Measurements from ENCODE around the gene KCNQ2. TPM values are rescaled to one million over a fixed set of nuclear protein-coding genes. Genes with fewer than 3 reads are reported as not detected.

The KCNQ2 gene
- total and polyA plus RNA-seq, 10 of the 15 experiments (the other 5 are each of a cell fraction or from before 2014, with no cell fraction given) = 0.06 to 0.49 (median 0.26) TPM; not detected in 7

DNA sequence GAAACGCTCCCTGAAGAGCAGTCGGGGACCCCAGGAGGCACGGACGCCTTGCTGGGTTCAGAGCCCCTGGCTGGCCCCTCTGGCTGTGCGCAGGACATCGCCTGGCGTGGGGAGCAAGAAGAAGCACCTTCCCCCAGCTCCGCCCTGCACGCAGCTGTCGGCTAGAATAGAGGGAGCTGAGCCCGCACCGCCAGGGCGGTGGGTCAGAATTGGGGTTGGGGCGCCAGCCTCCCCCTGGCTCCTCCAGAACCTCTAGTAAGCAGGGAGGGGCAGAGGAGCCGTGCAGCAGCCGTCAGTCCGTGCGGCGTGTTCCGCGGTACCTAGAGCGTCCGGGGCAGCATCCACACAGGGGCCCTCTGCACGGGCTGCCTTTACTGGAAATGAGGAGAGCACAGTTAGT is 53.2 kb downstream of the KCNQ2 start:
- TF ChIP-seq, protein P1, sequence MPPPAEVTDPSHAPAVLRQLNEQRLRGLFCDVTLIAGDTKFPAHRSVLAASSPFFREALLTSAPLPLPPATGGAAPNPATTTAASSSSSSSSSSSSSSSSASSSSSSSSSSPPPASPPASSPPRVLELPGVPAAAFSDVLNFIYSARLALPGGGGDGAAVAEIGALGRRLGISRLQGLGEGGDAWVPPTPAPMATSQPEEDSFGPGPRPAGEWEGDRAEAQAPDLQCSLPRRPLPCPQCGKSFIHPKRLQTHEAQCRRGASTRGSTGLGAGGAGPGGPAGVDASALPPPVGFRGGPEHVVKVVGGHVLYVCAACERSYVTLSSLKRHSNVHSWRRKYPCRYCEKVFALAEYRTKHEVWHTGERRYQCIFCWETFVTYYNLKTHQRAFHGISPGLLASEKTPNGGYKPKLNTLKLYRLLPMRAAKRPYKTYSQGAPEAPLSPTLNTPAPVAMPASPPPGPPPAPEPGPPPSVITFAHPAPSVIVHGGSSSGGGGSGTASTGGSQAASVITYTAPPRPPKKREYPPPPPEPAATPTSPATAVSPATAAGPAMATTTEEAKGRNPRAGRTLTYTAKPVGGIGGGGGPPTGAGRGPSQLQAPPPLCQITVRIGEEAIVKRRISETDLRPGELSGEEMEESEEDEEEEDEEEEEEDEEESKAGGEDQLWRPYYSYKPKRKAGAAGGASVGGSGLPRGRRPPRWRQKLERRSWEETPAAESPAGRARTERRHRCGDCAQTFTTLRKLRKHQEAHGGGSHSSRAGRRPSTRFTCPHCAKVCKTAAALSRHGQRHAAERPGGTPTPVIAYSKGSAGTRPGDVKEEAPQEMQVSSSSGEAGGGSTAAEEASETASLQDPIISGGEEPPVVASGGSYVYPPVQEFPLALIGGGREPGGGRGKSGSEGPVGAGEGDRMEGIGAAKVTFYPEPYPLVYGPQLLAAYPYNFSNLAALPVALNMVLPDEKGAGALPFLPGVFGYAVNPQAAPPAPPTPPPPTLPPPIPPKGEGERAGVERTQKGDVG (CRISPR knock-in tag; IDR thresholded peaks at IDR 0.05) = no peak
- TF ChIP-seq GABPA (IDR thresholded peaks at IDR 0.05; ENCODE audit: low read depth) (no peak), IKZF1 (conservative IDR thresholded peaks at IDR 0.05) (no peak), BCL11A (IDR thresholded peaks at IDR 0.05; ENCODE audit: low read depth, low read length) (no peak), ZSCAN29 (IDR thresholded peaks at IDR 0.05) (no peak), STAT1 (conservative IDR thresholded peaks at IDR 0.05) (no peak), FOXM1 (IDR thresholded peaks at IDR 0.05; ENCODE audit: low read depth, low read length) (no peak), MTA2 (IDR thresholded peaks at IDR 0.05; ENCODE audit: low read depth) (no peak), RAD51 (IDR thresholded peaks at IDR 0.05) (no peak), KLF5 (IDR thresholded peaks at IDR 0.05; ENCODE audit: partially characterized antibody) (no peak), BRCA1 (IDR thresholded peaks at IDR 0.05; ENCODE audit: low read depth, low read length) (no peak), NFYB (IDR thresholded peaks at IDR 0.05; ENCODE audit: insufficient read depth, low read depth, low read length) (no peak), ZNF24 (IDR thresholded peaks at IDR 0.05) (no peak), EZH2 (IDR thresholded peaks at IDR 0.05; ENCODE audit: borderline replicate concordance, control insufficient read depth, low read depth, low read length) (no peak), WRNIP1 (IDR thresholded peaks at IDR 0.05; ENCODE audit: borderline replicate concordance, low read depth, low read length) (no peak)
- TF ChIP-seq, protein P2, sequence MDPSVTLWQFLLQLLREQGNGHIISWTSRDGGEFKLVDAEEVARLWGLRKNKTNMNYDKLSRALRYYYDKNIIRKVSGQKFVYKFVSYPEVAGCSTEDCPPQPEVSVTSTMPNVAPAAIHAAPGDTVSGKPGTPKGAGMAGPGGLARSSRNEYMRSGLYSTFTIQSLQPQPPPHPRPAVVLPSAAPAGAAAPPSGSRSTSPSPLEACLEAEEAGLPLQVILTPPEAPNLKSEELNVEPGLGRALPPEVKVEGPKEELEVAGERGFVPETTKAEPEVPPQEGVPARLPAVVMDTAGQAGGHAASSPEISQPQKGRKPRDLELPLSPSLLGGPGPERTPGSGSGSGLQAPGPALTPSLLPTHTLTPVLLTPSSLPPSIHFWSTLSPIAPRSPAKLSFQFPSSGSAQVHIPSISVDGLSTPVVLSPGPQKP (IDR thresholded peaks at IDR 0.05; ENCODE audit: low read depth, low read length) = no peak
- TF ChIP-seq, protein P3, sequence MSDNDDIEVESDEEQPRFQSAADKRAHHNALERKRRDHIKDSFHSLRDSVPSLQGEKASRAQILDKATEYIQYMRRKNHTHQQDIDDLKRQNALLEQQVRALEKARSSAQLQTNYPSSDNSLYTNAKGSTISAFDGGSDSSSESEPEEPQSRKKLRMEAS (IDR thresholded peaks at IDR 0.05; ENCODE audit: low read depth, low read length) = no peak
- TF ChIP-seq, protein P4, sequence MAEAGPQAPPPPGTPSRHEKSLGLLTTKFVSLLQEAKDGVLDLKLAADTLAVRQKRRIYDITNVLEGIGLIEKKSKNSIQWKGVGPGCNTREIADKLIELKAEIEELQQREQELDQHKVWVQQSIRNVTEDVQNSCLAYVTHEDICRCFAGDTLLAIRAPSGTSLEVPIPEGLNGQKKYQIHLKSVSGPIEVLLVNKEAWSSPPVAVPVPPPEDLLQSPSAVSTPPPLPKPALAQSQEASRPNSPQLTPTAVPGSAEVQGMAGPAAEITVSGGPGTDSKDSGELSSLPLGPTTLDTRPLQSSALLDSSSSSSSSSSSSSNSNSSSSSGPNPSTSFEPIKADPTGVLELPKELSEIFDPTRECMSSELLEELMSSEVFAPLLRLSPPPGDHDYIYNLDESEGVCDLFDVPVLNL (IDR thresholded peaks at IDR 0.05; ENCODE audit: low read depth, low read length) = no peak
- TF ChIP-seq, protein P5, sequence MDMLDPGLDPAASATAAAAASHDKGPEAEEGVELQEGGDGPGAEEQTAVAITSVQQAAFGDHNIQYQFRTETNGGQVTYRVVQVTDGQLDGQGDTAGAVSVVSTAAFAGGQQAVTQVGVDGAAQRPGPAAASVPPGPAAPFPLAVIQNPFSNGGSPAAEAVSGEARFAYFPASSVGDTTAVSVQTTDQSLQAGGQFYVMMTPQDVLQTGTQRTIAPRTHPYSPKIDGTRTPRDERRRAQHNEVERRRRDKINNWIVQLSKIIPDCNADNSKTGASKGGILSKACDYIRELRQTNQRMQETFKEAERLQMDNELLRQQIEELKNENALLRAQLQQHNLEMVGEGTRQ (IDR thresholded peaks at IDR 0.05; ENCODE audit: borderline replicate concordance, low read depth, low read length) = no peak

More for the DNA sequence above, 53.2 kb downstream of the KCNQ2 start:
- Histone ChIP-seq H2AFZ (ENCODE audit: control insufficient read depth, low read depth, low read length) (no peak overlapping the region), H3K4me1 (ENCODE audit: control insufficient read depth, insufficient read depth, low read length) (no peaks in the 10 kb centered on the region), H3K27me3 (replicated peaks in 1 of 2; ENCODE audit: control insufficient read depth in 2 of 2, insufficient read depth in 2 of 2, low read length in 1 of 2) (no peaks in the 10 kb centered on the region; a peak in 2 of 4 replicates), H3K4me2 (ENCODE audit: control insufficient read depth, insufficient read depth) (no peak overlapping the region), H3K27ac (ENCODE audit: control insufficient read depth, insufficient read depth) (no peak overlapping the region), H3K4me3 (no peak overlapping the region), H3K36me3 (ENCODE audit: control insufficient read depth in 2 of 2, insufficient read depth in 2 of 2, low read length in 1 of 2) (no peaks in the 10 kb centered on the region), H3K9ac (ENCODE audit: control insufficient read depth, insufficient read depth, low read length) (no peak overlapping the region), H4K20me1 (ENCODE audit: control insufficient read depth, insufficient read depth) (no peaks in the 10 kb centered on the region), H3K79me2 (ENCODE audit: control insufficient read depth, insufficient read depth, low read length) (no peaks in the 10 kb centered on the region), H3K9me3 (replicated peaks; ENCODE audit: control insufficient read depth, insufficient read depth, low read length) (no peaks in the 10 kb centered on the region)
- CTCF ChIA-PET = no interaction called here
- ATAC-seq (no peak), FAIRE-seq (no peak), DNase-seq (ENCODE audit: low read depth, low spot score) (no peak)
- BruUV-seq (replicated peaks) = no TSS peak
- RAD21 ChIA-PET (ENCODE audit: unreplicated experiment) = no interaction called here
- intact Hi-C loops (cut with micrococcal nuclease; ENCODE audit: unreplicated experiment) = no loop called here
- in situ Hi-C loops (cut with MboI) = no loop called here
- 77% methylated on average over 24 of the region's 24 CpGs for WGBS (ENCODE audit: insufficient coverage, insufficient replicate concordance, low lambda C conversion rate, missing lambda C conversion rate)
- POLR2A ChIA-PET = no interaction called here
- SMC1A ChIA-PET (ENCODE audit: uncharacterized antibody, unreplicated experiment) = no interaction called here
